Heart right ventricle (tissue), 16 donors: Measurements from ENCODE around the gene CTPS1. TPM values are rescaled to one million over a fixed set of nuclear protein-coding genes. Genes with fewer than 3 reads are reported as not detected.

Source experiments
- ATAC-seq, 8 donors: fragments of 200-7000 bp; cut with Tn5 transposase; one replicate each; pipeline ENCODE4 v1.9.1; 2020; ENCODE audit warnings: mild to moderate bottlenecking in 8 of 8, moderate library complexity in 8 of 8, moderate number of reproducible peaks in 1 of 8
- DNase-seq, 2 donors: peaks; one replicate each; pipeline ENCODE4 v3.0.0-alpha.2; 2020
- H3K27ac ChIP-seq, 10 donors: fragments of 200-600 bp; sonication (generic) in 2 of 10; one replicate each; pipeline versions ENCODE4 v1.5.0 to v1.8.0; 2020 to 2022; ENCODE audit warnings: mild to moderate bottlenecking in 3 of 10
- H3K27me3 ChIP-seq, 7 donors: fragments of 200-600 bp; one replicate each; pipeline ENCODE4 v1.8.0; 2021 to 2022; ENCODE audit warnings: mild to moderate bottlenecking in 2 of 7
- H3K36me3 ChIP-seq, 9 donors: fragments of 200-600 bp; sonication (generic) in 1 of 9; one replicate each; pipeline versions ENCODE4 v1.5.0 to v1.8.0; 2020 to 2022; ENCODE audit warnings: mild to moderate bottlenecking in 2 of 9
- H3K4me1 ChIP-seq, 9 donors: fragments of 200-600 bp; sonication (generic) in 1 of 9; one replicate each; pipeline versions ENCODE4 v1.5.0 to v1.8.0; 2020 to 2022; ENCODE audit warnings: mild to moderate bottlenecking in 4 of 9
- H3K4me3 ChIP-seq, 10 donors: fragments of 200-600 bp; sonication (generic) in 2 of 10; one replicate each; pipeline versions ENCODE4 v1.5.0 to v1.8.0; 2020 to 2022; ENCODE audit warnings: mild to moderate bottlenecking in 7 of 10, moderate library complexity in 2 of 10
- H3K9me3 ChIP-seq, 11 donors: fragments of 200-600 bp in 10 of 11; sonication (generic) in 2 of 11; one replicate each; pipeline versions ENCODE4 v1.5.0 to v1.8.0; 2013 to 2022; ENCODE audit warnings: mild to moderate bottlenecking in 2 of 11, control low read depth in 1 of 11, moderate library complexity in 1 of 11
- WGBS, 2 donors: extraction: QIAGEN DNeasy Blood & Tissue Kit; methylation state at CpG; one replicate each; pipeline ENCODE4 v1.1.7; 2013; ENCODE audit warnings: inconsistent platforms in 1 of 2; 5-methylcytosine and 5-hydroxymethylcytosine counted together
- intact Hi-C, 10 donors: fragments of 100-400 bp; cut with DNase I; formaldehyde crosslinking; loops; one replicate each; pipeline versions ENCODE4 v1.11.1 to v1.14.2; 2022
- polyA plus RNA-seq, 2 donors: library from polyadenylated mRNA; stranded (reverse); fragments of 200-250 nt; gene quantifications; one replicate each; pipeline ENCODE4 v1.2.3, GENCODE V29; 2013
- total RNA-seq, 10 donors: library from RNA; stranded (reverse); fragmentation: NEBNext Ultra II Directional in 3 of 10; extraction: Animal tissue kit (Norgen Biotek cat#: 25700) in 3 of 10; gene quantifications; one replicate each; pipeline versions ENCODE4 v1.2.1 to v1.2.4, GENCODE V29; 2021 to 2023
- TF ChIP-seq, protein P1 (sequence below), 9 donors: fragments of 200-600 bp; sonication (generic) in 2 of 9; IDR thresholded peaks; one replicate each; pipeline versions ENCODE4 v1.5.0 to v1.8.0; 2021 to 2022; ENCODE audit warnings: antibody characterized with exemption in 9 of 9, mild to moderate bottlenecking in 5 of 9, moderate library complexity in 1 of 9
- donor health status: Arrhythmogenic right ventricular cardiomyopathy.
- donor health status: ischemic (EF 13 %, LVEDD 7.1; RV severe dilation, severe dysfunction).
- donor health status: healthy with polysubstance abuse.
- donor health status: DM: no; HTN: yes; CAD: no.
- donor health status: DM: no; HTN: no; CAD: no.
- donor health status: ischemic (EF 25% LVEDD 6.9; RV normal size, moderate dysfunction).
- donor health status: ischemic (EF 25% LVEDD 5.7; RV mildly dilated, moderate dysfunction).
- donor health status: healthy.
- donor health status: DM: yes; HTN: yes; CAD: no.
- donor health status: Ischemic cardiomyopathy.
- donor health status: ischemic (EF 35%, LVEDD 5.7; RV mildly dilated, moderate dysfunction).
- donor health status: nonischemic (EF 11% LVEDD 7.7; RV severe dilation, severe dysfunction).
- donor health status: DM: yes; HTN: yes; CAD: no.
- donor health status: PGD.
- donor health status: ischemic (EF 29% LVEDD 5.4; RV normal size, mild dysfunction).
- donor health status: nonischemic (EF 23%, LVEDD 6.1; RV moderate dilation, normal function).

CTPS1 gene
- total and polyA plus RNA-seq, 12 donors, result 4.6 to 12.1 (median 7.1) TPM

DNA sequence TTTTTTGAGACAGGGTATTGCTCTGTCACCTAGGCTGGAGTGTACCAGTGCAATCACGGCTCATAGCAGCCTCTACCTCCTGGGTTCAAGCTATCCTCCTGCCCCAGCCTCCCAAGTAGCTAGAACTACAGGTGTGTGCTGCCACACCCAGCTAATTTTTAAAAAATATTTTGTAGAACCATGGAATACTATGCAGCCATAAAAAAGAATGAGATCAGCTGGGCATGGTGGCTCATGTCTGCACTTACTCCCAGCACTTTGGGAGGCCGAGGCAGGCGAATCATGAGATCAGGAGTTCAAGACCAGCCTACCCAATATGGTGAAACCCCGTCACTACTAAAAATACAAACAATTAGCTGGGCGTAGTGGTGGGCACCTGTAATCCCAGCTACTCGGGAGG is 29.9 kb upstream of the CTPS1 start:
- H3K27me3 ChIP-seq, result peaks cover 0 to 17% (median 1%) of the 10 kb centered on the region in 7 donors
- 97 to 98% methylated on average over 6 of the region's 6 CpGs for WGBS, 2 donors
- H3K36me3 ChIP-seq, result no peaks in the 10 kb centered on the region
- no peak overlapping the region for H3K27ac ChIP-seq
- DNase-seq (no peak), ATAC-seq (no peak)
- H3K4me3 ChIP-seq, result no peak overlapping the region
- TF ChIP-seq, protein P1, sequence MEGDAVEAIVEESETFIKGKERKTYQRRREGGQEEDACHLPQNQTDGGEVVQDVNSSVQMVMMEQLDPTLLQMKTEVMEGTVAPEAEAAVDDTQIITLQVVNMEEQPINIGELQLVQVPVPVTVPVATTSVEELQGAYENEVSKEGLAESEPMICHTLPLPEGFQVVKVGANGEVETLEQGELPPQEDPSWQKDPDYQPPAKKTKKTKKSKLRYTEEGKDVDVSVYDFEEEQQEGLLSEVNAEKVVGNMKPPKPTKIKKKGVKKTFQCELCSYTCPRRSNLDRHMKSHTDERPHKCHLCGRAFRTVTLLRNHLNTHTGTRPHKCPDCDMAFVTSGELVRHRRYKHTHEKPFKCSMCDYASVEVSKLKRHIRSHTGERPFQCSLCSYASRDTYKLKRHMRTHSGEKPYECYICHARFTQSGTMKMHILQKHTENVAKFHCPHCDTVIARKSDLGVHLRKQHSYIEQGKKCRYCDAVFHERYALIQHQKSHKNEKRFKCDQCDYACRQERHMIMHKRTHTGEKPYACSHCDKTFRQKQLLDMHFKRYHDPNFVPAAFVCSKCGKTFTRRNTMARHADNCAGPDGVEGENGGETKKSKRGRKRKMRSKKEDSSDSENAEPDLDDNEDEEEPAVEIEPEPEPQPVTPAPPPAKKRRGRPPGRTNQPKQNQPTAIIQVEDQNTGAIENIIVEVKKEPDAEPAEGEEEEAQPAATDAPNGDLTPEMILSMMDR (IDR thresholded peaks at IDR 0.05), result no peak
- peaks cover 0 to 21% (median under 1%) of the 10 kb centered on the region in 9 donors for H3K4me1 ChIP-seq
- intact Hi-C loops, result loop anchor here in 3 of 10 donors (2.0 to 5.0 kb wide), 2 partner anchors 87 to 101 kb away; partner anchors contain the start of gene CITED4 (in 2 of the 3)
- peaks cover 0 to 20% (median 0%) of the 10 kb centered on the region in 11 donors for H3K9me3 ChIP-seq

DNA sequence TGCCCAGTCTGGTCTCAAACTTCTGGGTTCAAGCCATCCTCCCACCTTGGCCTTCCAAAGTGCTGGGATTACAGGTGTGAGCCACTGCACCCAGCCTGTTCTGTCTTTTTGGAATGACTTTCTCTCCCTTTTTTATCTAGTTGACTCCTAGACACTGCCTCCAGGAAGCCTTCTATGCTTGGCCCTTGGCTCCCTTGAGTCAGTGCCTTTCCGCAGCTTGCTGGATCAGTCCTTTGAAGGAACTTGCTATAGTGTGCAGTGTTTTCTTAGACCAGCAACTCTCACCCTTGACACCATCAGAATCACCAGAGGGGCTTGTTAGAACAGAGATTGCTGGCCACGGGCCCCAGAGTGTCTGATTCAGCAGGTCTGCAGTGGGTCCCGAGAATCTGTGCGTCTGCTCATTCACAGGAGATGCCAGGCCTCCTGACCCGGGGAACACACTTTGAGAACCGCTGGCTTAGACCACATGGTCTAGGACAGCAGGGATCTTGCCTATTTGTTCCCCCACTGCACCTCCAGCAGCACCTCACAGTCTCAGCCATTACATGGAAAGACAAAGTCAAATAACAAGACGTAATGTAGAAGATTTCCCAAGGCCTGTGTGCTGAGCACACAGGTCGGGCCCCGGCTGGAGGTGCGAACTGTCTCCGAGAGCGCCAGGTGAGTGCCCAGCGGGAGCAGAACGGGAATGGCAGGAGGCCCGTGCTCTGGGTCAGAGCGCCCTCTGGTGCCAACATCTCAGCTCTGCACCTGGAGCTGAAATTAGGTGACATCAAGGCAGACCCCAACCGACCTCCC is 27.4 kb upstream of the CTPS1 start:
- Histone ChIP-seq H3K4me1 (peaks cover 0 to 14% (median 0%) of the 10 kb centered on the region in 9 donors), H3K4me3 (no peak overlapping the region), H3K36me3 (no peaks in the 10 kb centered on the region), H3K27ac (no peak overlapping the region), H3K9me3 (no peaks in the 10 kb centered on the region), H3K27me3 (peaks cover 0 to 26% (median 11%) of the 10 kb centered on the region in 7 donors)
- peak; percentile 61 to 70 for DNase-seq
- 23% methylated on average over 17 of the region's 17 CpGs for WGBS, 2 donors
- intact Hi-C loops, result loop anchor here in 9 of 10 donors (1.0 to 10.0 kb wide), 12 partner anchors 101 to 347 kb away; no protein-coding TSS in a partner anchor
- TF ChIP-seq, protein P1 (IDR thresholded peaks at IDR 0.05), result peak; percentile 85 to 97 (median 93)
- peak; percentile 79 to 87 (median 83) for ATAC-seq

DNA sequence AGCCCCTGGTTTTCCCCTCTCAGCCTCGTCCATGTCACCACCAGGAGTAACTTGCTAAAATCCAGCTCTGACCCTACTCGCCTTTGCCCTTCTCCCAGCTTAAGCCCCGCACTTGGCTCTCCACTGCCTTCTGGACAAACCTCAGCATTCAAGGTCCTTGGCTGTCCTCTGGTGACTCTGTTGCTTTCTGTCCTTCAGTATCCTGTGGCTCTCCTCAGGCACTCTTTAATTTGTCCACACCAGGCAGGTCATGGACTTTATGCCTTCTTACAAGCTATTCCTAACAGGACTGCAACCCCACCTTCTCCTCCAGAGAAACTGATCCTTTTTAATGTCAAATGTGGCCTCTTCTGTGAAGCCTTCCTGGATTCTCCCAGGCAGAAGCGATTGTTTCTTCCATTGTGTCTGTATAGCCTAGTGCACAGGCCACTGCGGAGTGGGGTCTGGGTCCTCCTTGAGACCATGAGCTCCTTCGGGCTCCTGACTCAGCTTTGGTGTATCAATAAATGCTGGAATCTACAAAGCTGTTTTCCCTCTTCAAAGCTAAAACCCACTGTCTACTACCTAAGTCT is 26.7 kb upstream of the CTPS1 start:
- ATAC-seq (peak in 1 of 8 donors; percentile 36), DNase-seq (no peak)
- Histone ChIP-seq H3K36me3 (no peaks in the 10 kb centered on the region), H3K4me1 (peaks cover 0 to 14% (median 0%) of the 10 kb centered on the region in 9 donors), H3K4me3 (no peak overlapping the region), H3K9me3 (no peaks in the 10 kb centered on the region), H3K27ac (no peak overlapping the region), H3K27me3 (peaks cover 0 to 26% (median 11%) of the 10 kb centered on the region in 7 donors)
- TF ChIP-seq, protein P1 (IDR thresholded peaks at IDR 0.05), result peak in 5 of 9 donors; percentile 3 to 42 (median 21)
- 46 to 48% methylated on average over 6 of the region's 6 CpGs for WGBS, 2 donors
- intact Hi-C loops, result loop anchor here in 9 of 10 donors (1.0 to 10.0 kb wide), 12 partner anchors 102 to 348 kb away; no protein-coding TSS in a partner anchor

DNA sequence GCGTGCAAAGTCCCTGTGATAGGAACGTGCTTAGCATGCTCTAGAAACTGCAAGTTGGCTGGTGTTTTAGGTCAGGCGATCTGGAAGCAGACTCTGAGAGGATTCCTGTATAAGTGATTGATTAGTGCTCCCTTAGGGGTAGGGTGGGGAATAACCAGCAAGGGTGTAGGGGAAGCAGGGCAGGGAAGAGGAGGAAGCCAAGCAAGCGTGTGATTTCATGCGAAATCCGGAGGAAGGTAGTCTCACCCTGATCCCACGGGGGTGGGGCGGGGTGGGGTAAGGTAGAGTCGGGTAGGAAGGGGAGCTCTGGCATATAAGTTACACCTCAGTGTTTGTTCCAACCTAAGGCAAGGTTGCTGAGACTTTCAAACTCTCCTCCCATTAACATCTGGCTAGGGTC is 24.9 kb upstream of the CTPS1 start:
- ATAC-seq (no peak), DNase-seq (no peak)
- intact Hi-C loops, result loop anchor here in 8 of 10 donors (5.0 to 10.0 kb wide), 7 partner anchors 180 to 350 kb away; no protein-coding TSS in a partner anchor
- Histone ChIP-seq H3K9me3 (peaks cover 0 to 9% (median 0%) of the 10 kb centered on the region in 11 donors), H3K27me3 (peaks cover 0 to 26% (median 11%) of the 10 kb centered on the region in 7 donors), H3K4me1 (peaks cover 0 to 6% (median 0%) of the 10 kb centered on the region in 9 donors), H3K27ac (no peak overlapping the region), H3K36me3 (no peaks in the 10 kb centered on the region), H3K4me3 (no peak overlapping the region)
- TF ChIP-seq, protein P1 (IDR thresholded peaks at IDR 0.05), result no peak
- WGBS, 2 donors, result 34 to 49% methylated on average over 9 of the region's 9 CpGs
